Osteoblast (primary cell): ENCODE results near the gene PGBD5. TPM values are rescaled to one million over a fixed set of nuclear protein-coding genes. Genes with fewer than 3 reads are reported as not detected.

Source experiments
- DNase-seq: peaks from one replicate; pipeline ENCODE4 v3.0.0; 2011; ENCODE audit warnings: low spot score, mixed read lengths; ENCODE audit not compliant: insufficient read length; ENCODE audit errors: missing footprints
- H2AFZ ChIP-seq: 2 replicates; pipeline ENCODE4 v1.6.0; 2011; ENCODE audit warnings: mild to moderate bottlenecking, low read length
- H3K27ac ChIP-seq: 2 replicates; pipeline ENCODE4 v1.5.1; 2011; ENCODE audit warnings: mild to moderate bottlenecking, low read depth, low read length, moderate library complexity
- H3K27me3 ChIP-seq: 2 replicates; pipeline ENCODE4 v1.6.0; 2012; ENCODE audit warnings: mild to moderate bottlenecking, control low read depth, inconsistent platforms, low read length, moderate library complexity; ENCODE audit not compliant: insufficient read depth
- H3K36me3 ChIP-seq: 2 replicates; pipeline ENCODE4 v1.5.1; 2011; ENCODE audit warnings: mild to moderate bottlenecking, low read length, control low read depth, moderate library complexity; ENCODE audit not compliant: insufficient read depth
- H3K4me1 ChIP-seq: 2 replicates; pipeline ENCODE4 v1.5.1; 2011; ENCODE audit warnings: mild to moderate bottlenecking, low read length, control low read depth, moderate library complexity; ENCODE audit not compliant: insufficient read depth
- H3K4me2 ChIP-seq: 2 replicates; pipeline ENCODE4 v1.6.0; 2011; ENCODE audit warnings: mild to moderate bottlenecking, low read length; ENCODE audit not compliant: insufficient read depth
- H3K4me3 ChIP-seq: fragments of 200-600 bp; sonication (generic); 3 replicates; pipeline ENCODE4 v1.5.1; 2012; ENCODE audit warnings: mild to moderate bottlenecking, low read length, inconsistent platforms; ENCODE audit not compliant: insufficient read depth
- H3K79me2 ChIP-seq: 2 replicates; pipeline ENCODE4 v1.6.0; 2012; ENCODE audit warnings: mild to moderate bottlenecking, low read length, control low read depth, inconsistent platforms; ENCODE audit not compliant: insufficient read depth
- H3K9me3 ChIP-seq: 2 replicates; pipeline ENCODE4 v1.5.1; 2011; ENCODE audit warnings: low read depth, low read length, control low read depth
- H4K20me1 ChIP-seq: 2 replicates; pipeline ENCODE4 v1.6.0; 2012; ENCODE audit warnings: mild to moderate bottlenecking, low read length, control low read depth; ENCODE audit not compliant: insufficient read depth
- total RNA-seq: library from RNA; depleted of rRNA; stranded (reverse); fragments of >200 nt; gene quantifications from 2 replicates; pipeline ENCODE4 v1.2.3, GENCODE V29; 2012
- TF ChIP-seq, protein P1 (sequence below): IDR thresholded peaks from 2 replicates; pipeline ENCODE4 v1.5.1; 2011; ENCODE audit warnings: mild to moderate bottlenecking, low read depth, low read length, moderate library complexity; ENCODE audit errors: extremely low read depth

The PGBD5 gene
- total RNA-seq, 1 donor, result under 0.01 TPM

DNA sequence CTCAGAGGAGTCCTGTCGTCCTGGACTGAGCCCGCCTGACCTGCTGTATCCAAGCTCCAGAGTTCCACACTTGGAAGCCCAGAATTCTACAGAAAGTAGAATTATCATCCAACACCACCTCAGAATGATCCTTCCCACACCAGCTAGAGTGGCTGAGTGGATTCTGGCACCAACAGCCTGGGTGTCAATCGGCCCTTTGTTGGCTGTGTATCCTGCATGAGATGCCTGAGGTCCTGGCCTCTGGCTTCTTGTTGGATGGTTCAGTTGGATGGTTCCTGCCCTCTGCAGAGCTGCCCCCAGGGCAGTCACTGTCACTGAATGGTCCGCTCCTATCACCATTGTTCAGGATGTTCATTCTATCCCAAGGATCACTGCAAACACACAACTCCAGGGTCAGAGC, 49.8 kb downstream of the PGBD5 start:
- no peaks in the 10 kb centered on the region for H3K27me3 ChIP-seq
- no peaks in the 10 kb centered on the region for H3K36me3 ChIP-seq
- no peaks in the 10 kb centered on the region for H3K4me1 ChIP-seq
- no peak overlapping the region for H2AFZ ChIP-seq
- no peak for DNase-seq
- H3K9me3 ChIP-seq, result no peaks in the 10 kb centered on the region
- no peak overlapping the region for H3K4me2 ChIP-seq
- TF ChIP-seq, protein P1, sequence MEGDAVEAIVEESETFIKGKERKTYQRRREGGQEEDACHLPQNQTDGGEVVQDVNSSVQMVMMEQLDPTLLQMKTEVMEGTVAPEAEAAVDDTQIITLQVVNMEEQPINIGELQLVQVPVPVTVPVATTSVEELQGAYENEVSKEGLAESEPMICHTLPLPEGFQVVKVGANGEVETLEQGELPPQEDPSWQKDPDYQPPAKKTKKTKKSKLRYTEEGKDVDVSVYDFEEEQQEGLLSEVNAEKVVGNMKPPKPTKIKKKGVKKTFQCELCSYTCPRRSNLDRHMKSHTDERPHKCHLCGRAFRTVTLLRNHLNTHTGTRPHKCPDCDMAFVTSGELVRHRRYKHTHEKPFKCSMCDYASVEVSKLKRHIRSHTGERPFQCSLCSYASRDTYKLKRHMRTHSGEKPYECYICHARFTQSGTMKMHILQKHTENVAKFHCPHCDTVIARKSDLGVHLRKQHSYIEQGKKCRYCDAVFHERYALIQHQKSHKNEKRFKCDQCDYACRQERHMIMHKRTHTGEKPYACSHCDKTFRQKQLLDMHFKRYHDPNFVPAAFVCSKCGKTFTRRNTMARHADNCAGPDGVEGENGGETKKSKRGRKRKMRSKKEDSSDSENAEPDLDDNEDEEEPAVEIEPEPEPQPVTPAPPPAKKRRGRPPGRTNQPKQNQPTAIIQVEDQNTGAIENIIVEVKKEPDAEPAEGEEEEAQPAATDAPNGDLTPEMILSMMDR, result no peak
- H3K4me3 ChIP-seq, result no peak overlapping the region
- H3K27ac ChIP-seq, result no peak overlapping the region
- no peaks in the 10 kb centered on the region for H4K20me1 ChIP-seq
- no peaks in the 10 kb centered on the region for H3K79me2 ChIP-seq

DNA sequence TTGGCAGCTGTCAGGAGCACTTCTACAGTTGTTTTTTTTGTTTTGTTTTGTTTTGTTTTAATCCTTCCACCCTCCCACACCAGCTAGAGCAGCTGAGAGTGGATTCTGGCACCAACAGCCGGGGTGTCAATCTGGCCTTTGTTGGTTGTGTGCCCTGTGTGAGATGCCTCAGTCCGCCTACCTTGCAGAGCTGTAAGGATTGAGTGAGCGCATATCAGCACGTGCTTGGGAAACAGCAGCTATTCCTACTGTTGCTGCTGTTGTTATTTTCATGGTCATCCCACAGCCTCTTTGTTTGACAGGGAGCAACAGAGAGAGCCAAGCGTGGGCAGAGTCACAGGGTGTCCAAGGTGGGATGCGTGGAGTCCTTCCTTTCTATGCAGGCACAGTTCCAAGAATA, 50.4 kb downstream of the PGBD5 start:
- no peak overlapping the region for H3K4me3 ChIP-seq
- TF ChIP-seq, protein P1, result no peak
- H3K27ac ChIP-seq, result no peak overlapping the region
- no peaks in the 10 kb centered on the region for H3K4me1 ChIP-seq
- no peaks in the 10 kb centered on the region for H3K27me3 ChIP-seq
- no peak overlapping the region for H3K4me2 ChIP-seq
- no peaks in the 10 kb centered on the region for H3K9me3 ChIP-seq
- H4K20me1 ChIP-seq, result no peaks in the 10 kb centered on the region
- H3K79me2 ChIP-seq, result no peaks in the 10 kb centered on the region
- H2AFZ ChIP-seq, result no peak overlapping the region
- DNase-seq, result no peak
- no peaks in the 10 kb centered on the region for H3K36me3 ChIP-seq

DNA sequence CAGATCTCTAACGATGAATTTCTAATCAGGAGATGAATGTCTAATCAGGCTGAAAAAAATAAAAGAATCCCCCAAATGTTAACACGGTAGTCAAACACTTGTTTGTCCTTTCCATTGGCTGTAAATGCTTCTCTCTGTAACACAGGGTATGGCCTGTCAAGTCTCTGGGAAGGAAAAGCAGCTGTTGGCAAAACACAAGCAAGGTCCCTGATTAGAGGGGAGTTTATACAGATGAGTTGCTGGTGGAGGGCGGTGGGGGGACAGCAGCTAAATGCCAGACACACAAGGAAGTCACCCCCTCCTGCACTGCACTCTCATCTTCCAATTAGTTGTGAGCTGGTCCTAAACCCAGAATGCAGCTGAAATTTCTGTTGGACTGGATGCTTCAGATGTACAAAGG, 51.0 kb downstream of the PGBD5 start:
- no peak for DNase-seq
- TF ChIP-seq, protein P1, result no peak
- Histone ChIP-seq H3K79me2 (no peaks in the 10 kb centered on the region), H3K27ac (no peak overlapping the region), H3K9me3 (no peaks in the 10 kb centered on the region), H3K4me2 (no peak overlapping the region), H3K27me3 (no peaks in the 10 kb centered on the region), H3K36me3 (no peaks in the 10 kb centered on the region), H4K20me1 (no peaks in the 10 kb centered on the region), H2AFZ (no peak overlapping the region), H3K4me1 (no peaks in the 10 kb centered on the region), H3K4me3 (no peak overlapping the region)

DNA sequence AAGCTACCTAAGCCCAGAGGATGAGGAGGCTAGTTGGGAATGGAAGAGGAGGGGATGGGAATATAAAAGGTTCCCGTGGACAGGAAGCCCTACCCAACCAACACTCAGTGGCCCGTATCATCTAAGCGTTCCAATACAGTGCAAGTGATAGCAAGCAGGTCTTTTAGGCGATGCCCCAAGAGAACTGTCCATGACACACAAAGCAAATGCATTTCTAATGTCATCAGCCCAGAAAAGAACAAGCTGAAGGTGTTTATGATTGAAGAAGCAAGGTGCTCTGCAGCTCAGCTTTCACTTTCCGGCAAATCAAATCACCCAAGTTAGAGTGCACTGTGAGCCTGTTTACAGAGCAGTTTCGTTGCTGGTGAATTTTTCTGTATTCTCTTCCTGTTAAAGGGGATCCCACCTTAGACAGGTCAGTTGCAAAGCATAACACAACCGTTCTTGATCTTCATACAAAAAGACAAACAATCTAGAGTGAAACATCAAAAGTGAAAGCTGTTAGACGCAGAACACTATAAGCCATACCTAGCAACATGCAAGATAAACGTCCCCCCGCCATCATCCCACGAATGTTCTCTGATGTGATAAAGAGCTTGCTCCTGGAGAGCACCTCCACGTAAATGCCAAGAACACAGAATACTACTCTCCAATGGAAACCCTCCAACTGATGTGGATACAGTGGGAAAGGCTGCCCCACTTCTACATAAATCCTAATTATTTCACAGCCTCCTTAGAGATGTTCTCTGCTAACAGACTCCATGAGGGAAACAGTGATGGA, 54.0 kb downstream of the PGBD5 start:
- no peak for DNase-seq
- H3K4me2 ChIP-seq, result no peak overlapping the region
- no peaks in the 10 kb centered on the region for H3K4me1 ChIP-seq
- no peak overlapping the region for H3K4me3 ChIP-seq
- H2AFZ ChIP-seq, result no peak overlapping the region
- H3K79me2 ChIP-seq, result no peaks in the 10 kb centered on the region
- TF ChIP-seq, protein P1, result no peak
- no peaks in the 10 kb centered on the region for H3K27me3 ChIP-seq
- H3K36me3 ChIP-seq, result no peaks in the 10 kb centered on the region
- H3K9me3 ChIP-seq, result no peaks in the 10 kb centered on the region
- H4K20me1 ChIP-seq, result no peaks in the 10 kb centered on the region
- no peak overlapping the region for H3K27ac ChIP-seq
